ENCODE measurements around the gene CHKB. TPM values are rescaled to one million over a fixed set of nuclear protein-coding genes. Genes with fewer than 3 reads are reported as not detected.

Gene CHKB
- total RNA-seq, 2 experiments from 2014 or later = 55.6 to 60.3 TPM

DNA sequence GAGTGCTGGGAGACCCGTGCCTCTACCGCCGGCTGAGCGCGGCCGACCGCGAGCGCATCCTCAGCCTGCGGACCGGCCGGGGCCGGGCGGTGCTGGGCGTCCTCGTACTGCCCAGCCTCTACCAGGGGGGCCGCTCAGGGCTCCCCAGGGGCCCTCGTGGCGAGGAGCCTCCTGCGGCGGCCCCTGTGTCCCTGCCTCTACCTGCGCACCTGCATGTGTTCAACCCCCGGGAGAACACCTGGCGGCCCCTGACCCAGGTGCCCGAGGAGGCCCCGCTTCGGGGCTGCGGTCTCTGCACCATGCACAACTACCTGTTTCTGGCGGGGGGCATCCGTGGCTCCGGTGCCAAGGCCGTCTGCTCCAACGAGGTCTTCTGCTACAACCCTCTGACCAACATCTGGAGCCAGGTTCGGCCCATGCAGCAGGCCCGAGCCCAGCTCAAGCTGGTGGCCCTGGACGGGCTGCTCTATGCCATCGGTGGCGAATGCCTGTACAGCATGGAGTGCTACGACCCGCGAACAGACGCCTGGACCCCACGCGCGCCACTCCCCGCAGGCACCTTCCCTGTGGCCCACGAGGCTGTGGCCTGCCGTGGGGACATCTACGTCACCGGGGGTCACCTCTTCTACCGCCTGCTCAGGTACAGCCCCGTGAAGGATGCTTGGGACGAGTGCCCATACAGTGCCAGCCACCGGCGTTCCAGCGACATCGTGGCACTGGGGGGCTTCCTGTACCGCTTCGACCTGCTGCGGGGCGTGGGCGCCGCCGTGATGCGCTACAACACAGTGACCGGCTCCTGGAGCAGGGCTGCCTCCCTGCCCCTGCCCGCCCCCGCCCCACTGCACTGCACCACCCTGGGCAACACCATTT, 33.5 kb downstream of the CHKB start:
- CTCF ChIA-PET = interaction anchor here (0.7 to 4.6 kb wide), 11 partner anchors 9 to 72 kb away, joined by 3 to 32 read pairs (median 12); partner anchors contain the start of genes SCO2, SYCE3 and TYMP
- H3K36me3 Mint-ChIP-seq (ENCODE audit: low read depth) = no peaks in the 10 kb centered on the region
- intact Hi-C loops (cut with micrococcal nuclease) = no loop called here
- POLR2A ChIA-PET = interaction anchor here (0.6 to 5.7 kb wide), 12 partner anchors 10 to 72 kb away, joined by 3 to 43 read pairs (median 6); partner anchors contain the start of genes SCO2, SYCE3 and TYMP
- ATAC-seq (no peak), DNase-seq (no peak)
- H3K27ac Mint-ChIP-seq = peak overlapping the region; percentile 81
- no peaks in the 10 kb centered on the region for H3K27me3 Mint-ChIP-seq
- H3K4me3 Mint-ChIP-seq = peak overlapping the region; percentile 80
- H3K9me3 Mint-ChIP-seq = no peaks in the 10 kb centered on the region
- TF ChIP-seq, protein P1, sequence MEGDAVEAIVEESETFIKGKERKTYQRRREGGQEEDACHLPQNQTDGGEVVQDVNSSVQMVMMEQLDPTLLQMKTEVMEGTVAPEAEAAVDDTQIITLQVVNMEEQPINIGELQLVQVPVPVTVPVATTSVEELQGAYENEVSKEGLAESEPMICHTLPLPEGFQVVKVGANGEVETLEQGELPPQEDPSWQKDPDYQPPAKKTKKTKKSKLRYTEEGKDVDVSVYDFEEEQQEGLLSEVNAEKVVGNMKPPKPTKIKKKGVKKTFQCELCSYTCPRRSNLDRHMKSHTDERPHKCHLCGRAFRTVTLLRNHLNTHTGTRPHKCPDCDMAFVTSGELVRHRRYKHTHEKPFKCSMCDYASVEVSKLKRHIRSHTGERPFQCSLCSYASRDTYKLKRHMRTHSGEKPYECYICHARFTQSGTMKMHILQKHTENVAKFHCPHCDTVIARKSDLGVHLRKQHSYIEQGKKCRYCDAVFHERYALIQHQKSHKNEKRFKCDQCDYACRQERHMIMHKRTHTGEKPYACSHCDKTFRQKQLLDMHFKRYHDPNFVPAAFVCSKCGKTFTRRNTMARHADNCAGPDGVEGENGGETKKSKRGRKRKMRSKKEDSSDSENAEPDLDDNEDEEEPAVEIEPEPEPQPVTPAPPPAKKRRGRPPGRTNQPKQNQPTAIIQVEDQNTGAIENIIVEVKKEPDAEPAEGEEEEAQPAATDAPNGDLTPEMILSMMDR (IDR thresholded peaks at IDR 0.05) = no peak
- peaks cover 37% of the 10 kb centered on the region for H3K4me1 Mint-ChIP-seq (ENCODE audit: low read depth)

DNA sequence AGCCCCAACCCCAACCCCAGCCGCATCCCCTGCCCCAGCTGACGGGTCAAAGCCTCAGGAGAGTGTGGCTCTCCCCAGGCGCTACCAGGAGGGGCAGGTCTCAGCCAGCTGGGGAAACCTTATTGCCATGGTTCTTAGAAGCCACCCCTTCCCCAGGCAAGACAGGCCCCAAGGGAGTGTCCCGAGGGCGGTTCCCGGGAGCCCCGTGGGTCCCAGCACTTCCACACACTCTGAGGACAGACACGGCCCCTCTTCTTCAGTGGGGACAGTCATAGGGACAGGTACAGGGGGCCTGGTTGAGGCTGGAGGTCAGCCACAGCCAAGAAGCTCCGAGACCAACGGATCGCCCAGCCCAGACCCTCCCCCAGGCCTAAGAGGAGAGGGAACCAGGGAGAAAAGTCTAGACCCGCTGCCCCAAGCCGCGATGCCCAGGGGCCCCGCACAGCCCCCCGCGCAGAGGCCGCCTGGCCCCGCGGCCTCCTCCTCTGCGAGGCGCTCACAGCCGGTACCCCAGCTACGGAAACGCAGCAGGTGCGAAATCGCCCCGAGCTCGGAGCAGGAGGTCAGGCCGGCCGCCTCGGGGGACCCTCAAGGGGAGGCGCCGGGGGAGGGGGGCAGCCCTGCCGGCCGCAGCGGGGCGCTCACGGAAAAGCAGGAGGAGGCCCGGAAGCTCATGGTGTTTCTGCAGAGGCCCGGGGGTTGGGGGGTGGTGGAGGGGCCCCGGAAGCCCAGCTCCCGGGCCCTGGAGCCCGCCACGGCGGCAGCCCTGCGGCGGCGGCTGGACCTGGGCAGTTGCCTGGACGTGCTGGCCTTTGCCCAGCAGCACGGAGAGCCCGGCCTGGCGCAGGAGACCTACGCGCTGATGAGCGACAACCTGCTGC, 34.4 kb downstream of the CHKB start:
- intact Hi-C loops (cut with micrococcal nuclease) = no loop called here
- peaks cover 37% of the 10 kb centered on the region for H3K4me1 Mint-ChIP-seq (ENCODE audit: low read depth)

DNA sequence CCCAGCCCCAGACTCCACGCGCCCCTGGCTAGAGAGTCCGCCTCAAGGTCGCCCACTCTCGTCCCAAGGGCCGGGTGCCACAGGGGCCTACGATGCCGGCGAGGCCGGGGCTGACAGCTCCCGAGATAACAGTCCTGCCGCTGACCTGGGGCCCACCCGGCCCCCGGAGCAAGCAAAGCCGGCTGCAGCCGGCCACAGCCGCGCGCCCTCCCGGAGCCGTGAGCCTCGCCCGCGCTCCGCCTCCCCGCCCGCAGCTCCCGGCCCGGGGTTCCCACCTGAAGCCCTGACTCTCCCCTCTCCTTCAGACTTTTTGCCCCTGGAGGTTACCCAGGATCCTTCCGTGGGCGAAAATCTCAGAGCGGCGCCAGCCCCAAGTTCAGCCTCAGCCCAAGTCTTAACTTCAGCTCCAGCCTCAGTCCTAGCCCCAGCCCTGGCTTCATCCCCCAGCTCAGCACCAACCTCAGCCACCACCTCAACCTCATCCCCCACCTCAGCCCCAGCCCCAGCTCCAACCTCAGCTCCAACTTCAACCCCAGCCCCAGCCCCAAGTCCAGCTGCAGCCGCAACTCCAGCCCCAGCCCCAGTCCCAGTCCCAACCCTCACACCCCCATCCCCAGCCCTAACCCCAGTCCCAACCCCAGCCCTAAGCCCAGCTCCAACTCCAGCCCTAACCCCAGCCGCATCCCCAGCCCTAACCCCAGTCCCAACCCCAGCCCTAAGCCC, 35.2 kb downstream of the CHKB start:
- H3K4me1 Mint-ChIP-seq (ENCODE audit: low read depth) = peaks cover 40% of the 10 kb centered on the region
- peak overlapping the region; percentile 57 for H3K4me3 Mint-ChIP-seq
- H3K36me3 Mint-ChIP-seq (ENCODE audit: low read depth) = no peaks in the 10 kb centered on the region
- peak; percentile 31 for DNase-seq
- H3K9me3 Mint-ChIP-seq = no peaks in the 10 kb centered on the region
- TF ChIP-seq, protein P1 (IDR thresholded peaks at IDR 0.05) = no peak
- H3K27ac Mint-ChIP-seq = peak overlapping the region; percentile 77
- no peaks in the 10 kb centered on the region for H3K27me3 Mint-ChIP-seq
- ChIA-PET CTCF (interaction anchor here (1.0 to 4.6 kb wide), 9 partner anchors 8 to 271 kb away, joined by 3 to 32 read pairs (median 9); partner anchors contain the start of genes SCO2, SYCE3 and TYMP), POLR2A (interaction anchor here (0.8 to 5.7 kb wide), 13 partner anchors 8 to 80 kb away, joined by 3 to 43 read pairs (median 6); partner anchors contain the start of genes CHKB, SCO2, SYCE3 and TYMP)
- no peak for ATAC-seq
- intact Hi-C loops (cut with micrococcal nuclease) = no loop called here

More for the DNA sequence above, 34.4 kb downstream of the CHKB start:
- DNase-seq (peak; percentile 76), ATAC-seq (peak; percentile 46)
- Mint-ChIP-seq H3K36me3 (ENCODE audit: low read depth) (no peaks in the 10 kb centered on the region), H3K4me3 (peak overlapping the region; percentile 68), H3K27ac (peak overlapping the region; percentile 86), H3K27me3 (no peaks in the 10 kb centered on the region), H3K9me3 (no peaks in the 10 kb centered on the region)
- CTCF ChIA-PET = interaction anchor here (0.7 to 4.6 kb wide), 11 partner anchors 9 to 272 kb away, joined by 3 to 32 read pairs (median 9); partner anchors contain the start of genes SCO2, SYCE3 and TYMP
- POLR2A ChIA-PET = interaction anchor here (0.8 to 5.7 kb wide), 14 partner anchors 9 to 79 kb away, joined by 3 to 43 read pairs (median 6); partner anchors contain the start of genes CHKB, SCO2, SYCE3 and TYMP
- TF ChIP-seq, protein P1 (IDR thresholded peaks at IDR 0.05) = peak; percentile 35

DNA sequence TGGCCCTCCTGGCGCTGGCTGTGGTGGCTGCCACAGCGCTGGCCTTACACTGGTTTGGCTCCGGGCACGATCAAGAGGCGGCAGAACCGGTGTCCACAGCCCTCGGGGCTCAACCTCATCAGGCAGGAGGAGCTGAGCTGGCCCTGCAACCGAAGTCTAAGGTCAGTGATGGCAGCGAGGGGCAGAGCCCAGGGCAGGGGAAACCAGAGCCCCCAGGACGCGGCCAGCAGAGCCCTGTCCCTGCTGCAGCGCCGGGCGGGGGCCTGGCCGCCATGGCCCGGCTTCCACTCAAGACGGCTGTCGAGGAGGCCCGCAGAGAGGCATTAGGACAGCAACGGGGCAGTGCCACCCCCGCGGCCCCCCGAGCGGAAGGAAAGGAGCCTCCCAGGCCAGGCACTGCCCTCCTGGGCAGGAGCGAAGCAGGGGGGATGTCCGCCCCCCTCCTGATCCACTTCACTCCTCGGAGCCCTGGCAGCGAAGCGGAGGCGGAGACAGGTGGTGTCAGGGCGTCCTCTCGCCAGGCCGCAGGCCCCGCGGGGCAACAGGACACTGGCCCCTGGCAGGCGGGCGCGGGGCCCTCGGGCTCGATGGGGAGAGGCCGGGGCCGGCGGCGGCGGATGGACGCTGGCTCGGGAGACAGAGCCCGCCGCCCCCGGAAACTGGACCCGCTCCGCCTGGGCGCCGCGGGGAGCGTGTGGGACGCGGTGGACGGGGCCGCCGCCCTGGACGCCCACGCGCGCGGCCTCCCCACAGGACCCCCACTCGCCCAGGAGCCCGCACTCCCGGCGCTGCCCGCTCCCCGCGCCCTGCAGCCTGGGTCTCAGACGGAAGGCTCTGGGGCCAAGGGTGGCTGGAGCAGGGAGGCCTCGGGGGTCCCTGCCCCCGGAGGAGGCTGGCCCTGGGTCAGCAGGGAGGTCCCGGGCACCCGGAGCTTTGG, 36.1 kb downstream of the CHKB start:
- H3K4me3 Mint-ChIP-seq = peak overlapping the region; percentile 39
- ATAC-seq = no peak
- CTCF ChIA-PET = interaction anchor here (1.0 to 4.6 kb wide), 8 partner anchors 9 to 76 kb away, joined by 3 to 32 read pairs (median 7); partner anchors contain the start of genes SCO2 and SYCE3
- H3K36me3 Mint-ChIP-seq (ENCODE audit: low read depth) = no peaks in the 10 kb centered on the region
- peaks cover 48% of the 10 kb centered on the region for H3K4me1 Mint-ChIP-seq (ENCODE audit: low read depth)
- TF ChIP-seq, protein P1 (IDR thresholded peaks at IDR 0.05) = no peak
- H3K27me3 Mint-ChIP-seq = no peaks in the 10 kb centered on the region
- intact Hi-C loops (cut with micrococcal nuclease) = no loop called here
- no peak for DNase-seq
- POLR2A ChIA-PET = interaction anchor here (0.8 to 5.7 kb wide), 12 partner anchors 8 to 75 kb away, joined by 3 to 43 read pairs (median 12); partner anchors contain the start of genes SCO2, SYCE3 and TYMP
- H3K27ac Mint-ChIP-seq = peak overlapping the region; percentile 80
- H3K9me3 Mint-ChIP-seq = no peaks in the 10 kb centered on the region

Measured in activated CD8-positive, alpha-beta T cell treated with anti-CD3 and anti-CD28 coated beads for 36 hours (primary cell).